HG02840 (cell line): ENCODE data around the gene ZMYM3.

Experiments
- ATAC-seq: cut with Tn5 transposase; IDR thresholded peaks from one replicate; pipeline ENCODE4 v1.9.1; 2021; ENCODE audit warnings: mild to moderate bottlenecking, moderate library complexity, moderate number of reproducible peaks; ENCODE audit not compliant: unreplicated experiment, low FRiP score

The ZMYM3 gene

DNA sequence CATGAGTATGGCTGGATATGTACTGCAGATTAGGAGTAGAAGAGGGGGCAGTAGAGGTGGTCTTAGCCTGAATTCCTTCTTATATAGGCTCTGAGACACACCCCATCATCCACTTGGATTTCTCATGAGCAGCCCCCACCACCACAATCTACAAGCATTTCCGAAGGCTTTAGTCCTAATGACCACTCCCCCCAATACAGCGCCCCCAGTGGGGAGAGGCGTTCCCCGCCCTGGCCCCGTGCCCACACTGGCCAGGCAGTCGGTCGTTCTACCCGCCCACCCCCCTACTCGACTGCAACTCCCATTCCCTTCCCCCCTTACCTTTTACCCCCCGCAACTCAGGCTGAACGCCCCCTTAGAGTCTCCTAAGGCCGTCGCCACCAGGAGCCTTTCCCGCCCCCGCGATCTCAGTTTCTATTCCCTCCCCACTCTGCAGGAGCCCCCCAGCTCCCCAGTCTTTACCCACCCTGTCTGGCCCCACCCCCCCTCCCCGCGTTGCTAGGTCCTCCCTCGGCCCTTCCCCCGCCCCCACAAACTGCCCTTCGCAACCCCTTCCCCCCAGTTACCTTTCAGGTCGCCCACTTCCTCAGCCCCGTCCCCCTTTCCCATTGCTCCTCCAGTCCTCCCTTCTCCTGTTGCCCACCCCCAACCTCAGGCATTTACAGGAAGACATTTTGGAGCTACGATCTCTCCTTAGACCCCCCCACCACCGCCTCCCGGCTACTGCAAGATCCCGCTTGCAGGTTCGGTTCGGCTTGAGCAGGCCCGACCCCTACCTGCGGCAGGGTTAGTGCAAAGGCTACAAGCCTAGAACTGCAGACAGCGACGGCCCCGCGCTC is 468 bp downstream of the ZMYM3 start:
- ATAC-seq = no peak

DNA sequence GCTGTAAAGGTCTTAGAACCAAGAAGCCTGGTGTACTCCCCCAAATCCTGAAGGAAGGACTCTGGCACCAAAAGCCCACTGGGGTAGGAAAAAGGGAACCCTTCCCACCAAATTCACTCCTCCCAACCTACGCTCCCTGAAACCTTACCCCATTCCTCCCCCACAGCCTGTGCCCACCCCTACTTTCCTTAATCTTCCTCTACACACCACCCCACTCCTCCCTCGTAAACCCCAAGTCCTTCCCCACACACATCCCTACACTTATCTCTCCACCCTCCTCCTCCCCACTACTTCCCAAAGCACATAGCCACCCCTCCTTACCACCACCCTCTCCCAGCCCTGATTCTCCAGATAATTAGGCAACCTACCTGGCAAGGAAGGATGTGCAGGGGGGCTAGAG is 1.7 kb downstream of the ZMYM3 start:
- no peak for ATAC-seq

DNA sequence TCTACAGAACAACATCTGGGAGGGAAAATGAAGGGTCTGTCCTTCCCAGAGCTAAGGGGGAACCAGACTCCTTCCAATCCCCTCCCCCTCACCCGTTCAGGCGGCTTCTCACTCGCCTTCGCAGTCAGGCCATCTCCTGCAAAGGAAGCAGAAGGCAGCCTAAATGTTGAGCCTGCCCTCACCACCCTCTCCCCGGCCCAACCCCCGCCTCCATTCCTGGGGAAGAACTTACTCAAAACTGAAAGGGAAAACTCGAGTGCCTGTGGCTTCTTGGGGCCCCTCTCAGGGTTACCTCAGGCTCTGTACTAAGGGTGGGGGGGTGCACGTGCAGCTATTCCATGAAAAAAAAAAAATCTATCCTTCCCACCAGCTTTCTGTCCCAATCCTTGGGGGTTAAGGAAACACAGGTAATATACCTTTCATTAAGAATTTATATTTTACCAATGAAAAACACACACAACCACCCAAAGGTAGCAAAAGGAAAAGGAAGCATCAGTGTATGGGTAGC is 2.4 kb downstream of the ZMYM3 start:
- ATAC-seq = no peak

DNA sequence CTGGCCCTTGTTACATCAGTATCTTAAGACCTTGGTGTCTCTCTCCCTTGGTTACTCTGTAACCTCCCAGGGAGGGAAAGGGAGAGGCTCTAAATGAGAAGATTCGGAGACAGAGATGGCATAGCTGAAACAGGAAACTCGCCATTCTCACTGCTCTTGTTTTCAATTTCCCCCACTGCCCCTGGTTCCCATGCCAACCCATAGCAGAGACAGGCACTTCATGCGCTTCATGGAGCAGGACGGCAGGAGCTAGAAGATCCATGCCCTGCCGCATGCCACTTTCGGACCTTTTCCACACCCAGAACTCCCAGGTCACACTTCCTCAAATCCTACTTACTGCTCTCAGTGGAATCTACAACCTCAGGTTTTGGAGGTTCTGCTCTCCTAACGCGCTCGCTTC is 3.1 kb downstream of the ZMYM3 start:
- no peak for ATAC-seq

DNA sequence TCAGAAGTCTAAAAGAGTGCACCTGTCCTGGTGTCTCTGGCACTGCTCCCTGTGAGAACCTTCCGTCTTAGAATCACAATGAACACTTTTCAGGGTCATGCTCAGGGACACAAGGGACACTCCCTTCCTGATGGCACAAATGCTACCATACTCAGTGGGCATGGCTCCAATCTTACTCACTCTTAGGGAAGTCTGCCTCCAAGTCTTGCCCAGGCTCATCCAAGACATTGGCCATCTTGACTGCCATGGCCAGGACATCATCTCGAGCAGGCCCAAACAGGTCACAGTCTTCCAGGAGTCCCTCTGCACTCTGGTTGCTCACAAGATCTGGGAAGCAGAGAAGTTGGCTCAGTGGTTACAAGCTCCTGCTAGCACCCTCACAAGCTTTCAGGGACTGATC is 8.8 kb downstream of the ZMYM3 start:
- ATAC-seq = no peak

DNA sequence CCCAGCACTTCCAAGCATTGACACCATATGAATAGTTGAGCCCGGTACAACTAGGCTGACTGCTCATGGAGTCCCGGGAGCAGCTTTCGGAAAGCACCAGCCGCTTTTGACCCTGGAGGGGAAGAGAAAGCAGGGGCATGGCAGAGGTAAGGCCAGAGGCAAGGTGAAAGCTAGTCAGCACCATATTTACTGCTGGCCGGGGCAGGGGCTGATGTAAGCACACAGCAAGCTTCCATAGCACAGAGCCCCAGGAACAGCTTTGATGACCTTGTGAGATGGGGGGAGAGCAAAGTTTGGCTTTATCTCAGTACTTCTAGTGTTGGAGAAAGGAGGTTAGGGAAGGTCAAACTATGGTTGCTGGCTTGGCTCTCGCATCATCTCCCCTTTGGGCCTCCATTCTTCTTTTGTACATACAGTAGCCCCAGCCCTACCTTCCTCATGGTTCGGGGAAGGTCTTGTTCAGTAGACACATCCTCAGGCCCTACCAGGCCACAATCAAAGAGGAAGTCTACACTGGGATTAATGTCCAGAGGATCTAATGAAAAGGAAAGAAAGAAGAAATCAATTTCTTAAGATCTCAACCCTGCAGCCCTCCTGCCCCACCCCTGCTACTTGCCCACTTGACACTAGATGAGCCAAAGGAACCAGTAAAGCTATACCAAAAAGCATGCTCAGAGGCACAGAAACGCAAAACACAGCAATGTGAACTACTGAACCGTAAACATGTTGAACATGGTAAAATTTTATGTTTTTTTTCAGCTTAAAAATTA is 9.4 kb downstream of the ZMYM3 start:
- no peak for ATAC-seq

DNA sequence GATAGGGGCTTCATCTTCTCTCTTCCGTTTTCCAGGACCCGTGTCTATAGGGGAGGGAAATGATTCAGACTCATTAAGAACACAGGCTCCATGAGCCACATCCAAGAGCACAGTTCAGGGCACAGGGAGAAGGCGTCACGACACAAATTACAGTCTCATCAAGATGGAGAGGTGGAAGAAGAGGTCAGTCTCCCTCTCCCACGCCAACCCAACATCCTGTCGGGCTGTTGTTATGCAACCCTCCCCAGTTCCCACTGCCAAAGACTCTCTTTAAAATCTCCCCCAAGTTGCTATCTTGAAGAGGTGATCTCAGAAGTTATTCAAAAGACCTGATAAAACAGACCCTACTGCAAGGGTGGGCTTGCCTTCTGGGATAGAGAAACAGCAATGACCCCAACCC is 12.6 kb downstream of the ZMYM3 start:
- no peak for ATAC-seq

DNA sequence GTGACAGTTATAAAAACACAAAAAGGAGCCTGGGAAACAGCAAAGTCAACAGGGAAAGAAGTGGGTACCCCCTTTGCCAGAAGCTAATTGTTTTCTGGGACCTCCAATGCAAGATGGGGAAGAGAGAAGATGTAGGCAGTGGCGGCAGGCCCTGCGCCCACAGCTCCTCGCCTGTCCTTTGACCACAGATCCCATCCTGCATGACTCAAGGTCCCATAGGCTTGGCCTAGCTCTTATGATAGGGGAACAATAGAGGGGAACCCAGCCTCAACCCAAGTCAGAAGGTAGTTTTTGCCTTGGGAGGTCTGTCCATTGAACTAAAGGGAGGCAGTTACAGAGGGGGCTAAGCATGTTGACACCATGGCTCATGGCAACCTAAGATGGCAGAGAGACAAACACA is 14.2 kb downstream of the ZMYM3 start:
- no peak for ATAC-seq

DNA sequence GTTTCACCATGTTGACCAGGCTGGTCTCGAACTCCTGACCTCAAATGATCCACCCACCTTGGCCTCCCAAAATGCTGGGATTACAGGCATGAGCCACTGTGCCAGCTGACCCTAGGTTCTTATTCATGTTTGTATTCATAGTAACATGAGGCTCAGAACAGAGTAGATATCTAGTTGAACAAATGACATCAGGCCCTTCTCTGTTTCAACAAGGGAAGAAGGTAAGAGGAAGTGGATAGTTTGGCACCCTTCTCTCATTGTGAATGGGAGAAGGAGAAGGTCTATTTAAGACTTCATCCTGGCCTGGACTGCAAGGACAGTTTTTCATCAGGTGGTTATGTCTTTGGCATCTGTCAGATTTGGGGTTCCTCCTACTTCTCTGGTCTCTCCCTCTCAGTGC is 17.1 kb downstream of the ZMYM3 start:
- ATAC-seq = no peak

DNA sequence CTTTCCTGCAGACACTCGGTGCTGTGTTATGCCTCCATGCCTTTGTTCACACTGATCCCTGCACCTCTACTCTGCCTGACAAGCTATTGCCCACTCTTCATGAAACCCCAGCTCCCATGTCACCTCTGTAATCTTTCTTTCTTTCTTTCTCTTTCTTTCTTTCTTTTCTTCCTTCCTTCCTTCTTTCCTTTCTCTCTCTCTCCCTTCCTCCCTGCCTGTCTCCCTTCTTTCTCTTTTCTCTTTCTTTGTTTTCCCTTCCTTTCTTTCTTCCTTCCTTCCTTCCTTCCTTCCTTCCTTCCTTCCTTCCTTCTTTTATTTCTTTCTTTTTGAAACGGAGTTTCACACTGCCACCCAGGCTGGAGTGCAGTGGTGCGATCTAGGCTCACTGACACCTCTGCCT is 18.5 kb downstream of the ZMYM3 start:
- no peak for ATAC-seq

DNA sequence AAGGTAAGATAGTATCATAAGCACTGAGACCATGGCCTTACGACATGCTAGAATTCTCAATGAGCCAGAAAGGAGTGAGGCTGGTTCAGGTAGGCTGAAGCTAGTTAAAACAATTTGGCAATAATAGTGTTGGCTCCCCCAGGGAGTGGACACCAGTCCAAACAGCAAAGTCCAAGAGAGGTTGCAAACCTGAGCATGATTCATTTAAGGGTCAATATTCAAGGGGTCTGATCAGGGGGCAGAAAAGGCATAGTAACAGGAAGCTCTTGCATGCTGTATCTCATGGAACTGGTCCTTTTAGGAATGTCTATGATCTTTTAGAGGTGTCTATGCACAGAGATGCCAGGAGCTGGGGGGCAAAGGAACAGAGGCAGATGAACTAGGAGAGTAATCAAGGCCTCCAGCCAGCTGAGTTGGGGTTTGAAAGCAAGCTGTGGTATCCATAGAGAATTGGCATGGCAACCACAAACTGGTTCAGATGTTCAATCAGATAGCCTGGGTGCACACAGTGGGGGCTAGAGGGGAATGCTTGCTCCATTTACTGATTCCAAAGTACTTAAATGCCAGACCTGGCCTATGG is 25.8 kb downstream of the ZMYM3 start:
- ATAC-seq = no peak

DNA sequence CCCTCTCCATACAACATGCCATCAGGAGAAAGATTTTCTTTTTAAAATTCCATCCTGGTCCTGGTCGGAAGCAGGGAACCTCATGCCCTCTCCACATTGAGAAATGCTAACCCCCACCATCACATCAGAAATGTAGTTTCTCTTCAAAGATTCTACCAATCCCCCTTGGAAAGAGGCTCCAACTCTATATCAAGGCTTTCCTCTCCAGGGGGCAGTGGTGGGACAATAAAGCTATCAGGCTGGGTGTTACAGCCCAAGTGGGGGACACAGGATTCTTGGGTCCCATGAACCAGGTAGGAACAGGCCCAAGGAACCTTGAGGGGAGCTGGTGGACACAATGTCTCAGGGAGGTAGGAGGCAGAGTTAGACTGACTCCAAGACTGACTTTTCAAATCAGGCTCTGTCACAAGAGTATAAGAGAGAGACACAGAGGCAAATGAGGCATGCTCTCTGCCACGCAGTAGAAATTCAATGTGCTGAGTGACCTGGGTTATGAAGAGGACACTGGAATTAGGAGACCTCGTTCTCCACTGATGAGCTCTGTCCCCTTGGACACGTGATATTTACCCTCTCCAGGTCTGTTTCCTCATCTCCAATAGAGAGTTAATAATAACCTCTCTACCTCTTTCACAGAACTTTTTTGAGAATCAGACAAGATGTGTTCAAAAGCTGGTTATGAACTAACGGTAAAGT is 26.4 kb downstream of the ZMYM3 start:
- ATAC-seq = no peak

DNA sequence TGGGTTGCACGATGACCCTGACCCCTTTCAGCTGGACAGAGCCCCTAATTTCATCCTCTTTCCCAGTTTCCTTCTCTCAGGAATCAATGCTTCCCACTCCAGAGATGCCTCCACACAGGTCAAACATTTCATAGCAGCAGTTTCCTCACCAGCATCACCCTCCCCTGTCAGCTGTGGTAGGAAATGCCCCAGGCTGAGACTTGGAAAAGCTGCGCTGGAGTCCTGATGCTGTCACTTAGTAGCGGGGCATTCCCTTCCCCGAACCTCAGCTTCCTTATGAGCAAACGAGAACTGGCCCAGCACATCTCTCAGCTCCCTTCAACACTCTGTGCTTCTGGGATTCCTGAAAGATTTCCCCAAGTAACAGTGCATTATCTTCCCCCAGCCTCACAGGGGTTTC is 28.3 kb downstream of the ZMYM3 start:
- no peak for ATAC-seq

DNA sequence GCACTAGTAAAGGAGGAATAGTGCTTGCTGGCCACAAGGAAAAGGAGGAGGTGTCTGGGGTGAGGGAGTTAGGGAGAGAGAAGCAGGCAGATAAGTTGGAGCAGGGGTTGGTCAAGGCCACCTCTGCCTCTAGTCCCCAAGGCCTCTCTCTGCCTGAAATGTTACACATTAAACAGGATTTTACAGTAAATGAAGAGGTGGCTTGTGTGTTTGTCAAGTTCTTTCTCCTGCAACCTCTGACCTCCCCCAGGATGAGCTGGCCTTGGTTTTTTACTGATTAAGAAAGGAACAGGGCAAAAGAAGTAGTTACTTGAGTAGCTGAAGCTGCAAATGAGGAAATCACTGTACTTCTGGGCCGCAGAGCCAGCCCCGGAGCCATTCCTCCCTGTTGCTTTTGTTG is 28.9 kb downstream of the ZMYM3 start:
- ATAC-seq = no peak

DNA sequence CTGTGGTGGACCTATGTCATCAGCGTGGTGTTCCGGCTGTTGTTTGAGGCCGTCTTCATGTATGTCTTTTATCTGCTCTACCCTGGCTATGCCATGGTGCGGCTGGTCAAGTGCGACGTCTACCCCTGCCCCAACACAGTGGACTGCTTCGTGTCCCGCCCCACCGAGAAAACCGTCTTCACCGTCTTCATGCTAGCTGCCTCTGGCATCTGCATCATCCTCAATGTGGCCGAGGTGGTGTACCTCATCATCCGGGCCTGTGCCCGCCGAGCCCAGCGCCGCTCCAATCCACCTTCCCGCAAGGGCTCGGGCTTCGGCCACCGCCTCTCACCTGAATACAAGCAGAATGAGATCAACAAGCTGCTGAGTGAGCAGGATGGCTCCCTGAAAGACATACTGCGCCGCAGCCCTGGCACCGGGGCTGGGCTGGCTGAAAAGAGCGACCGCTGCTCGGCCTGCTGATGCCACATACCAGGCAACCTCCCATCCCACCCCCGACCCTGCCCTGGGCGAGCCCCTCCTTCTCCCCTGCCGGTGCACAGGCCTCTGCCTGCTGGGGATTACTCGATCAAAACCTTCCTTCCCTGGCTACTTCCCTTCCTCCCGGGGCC is 29.7 kb downstream of the ZMYM3 start:
- no peak for ATAC-seq

DNA sequence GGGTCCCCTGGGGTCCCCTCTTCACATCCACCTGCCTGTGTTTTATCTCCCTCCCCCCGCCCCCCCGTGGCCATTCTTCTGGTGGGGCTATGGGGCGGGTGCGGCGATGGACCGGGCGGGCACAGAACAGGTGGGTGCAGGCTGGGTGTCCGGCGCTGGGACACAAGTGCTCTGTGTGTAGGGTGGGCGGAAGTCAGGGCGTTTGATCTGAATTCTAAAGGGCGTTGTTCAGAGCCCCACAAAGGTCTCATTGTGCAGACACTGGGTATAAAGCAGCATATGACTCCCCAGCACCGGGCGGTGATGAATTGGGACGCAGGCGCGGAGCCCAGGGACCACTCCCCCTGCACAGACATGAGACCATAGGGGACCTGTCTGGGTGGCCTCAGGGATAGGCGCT is 31.0 kb downstream of the ZMYM3 start, which contains the start of gene GJB1:
Gene GJB1, plus strand, starts transcription at position 296 of the 400 bp plus-strand sequence. CDS start 484 bp downstream, outside the sequence.
- no peak for ATAC-seq

DNA sequence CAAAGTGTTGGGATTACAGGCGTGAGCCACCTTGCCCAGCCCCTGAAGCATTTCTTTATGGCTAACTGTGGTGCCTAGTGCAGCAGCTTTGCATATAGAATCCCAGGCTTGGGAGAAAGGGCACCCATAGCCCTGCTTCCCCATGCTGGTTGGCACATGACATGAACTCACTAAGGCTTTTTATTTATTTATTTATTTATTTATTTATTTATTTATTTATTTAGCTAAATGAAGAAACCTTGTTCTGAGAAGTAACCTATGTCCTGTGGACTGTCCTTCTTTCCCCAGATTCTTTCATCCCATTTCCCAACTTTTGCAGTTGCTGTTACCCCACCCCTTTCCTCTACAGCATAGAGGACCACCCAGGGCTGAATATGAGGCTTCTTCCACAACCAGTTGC is 32.8 kb downstream of the ZMYM3 start:
- no peak for ATAC-seq

DNA sequence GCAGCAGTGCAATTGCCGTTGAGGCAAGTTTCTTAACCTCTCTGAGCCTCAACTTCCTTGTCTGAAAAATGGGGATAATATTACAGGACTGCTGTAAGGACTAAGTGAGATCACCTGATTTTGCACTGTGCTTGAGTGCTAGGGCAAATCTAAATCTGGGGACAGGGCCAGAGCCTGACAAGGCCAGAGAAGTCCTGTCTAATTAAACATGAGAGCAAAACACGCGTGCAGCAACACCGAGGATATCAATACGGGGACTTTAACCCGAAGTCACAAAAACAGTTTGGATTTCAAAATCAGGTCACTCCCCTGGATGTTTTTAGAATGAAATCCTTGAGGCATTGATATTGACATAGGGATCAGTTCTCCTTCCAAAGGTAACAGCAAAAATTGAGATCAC is 36.6 kb downstream of the ZMYM3 start:
- ATAC-seq = no peak

DNA sequence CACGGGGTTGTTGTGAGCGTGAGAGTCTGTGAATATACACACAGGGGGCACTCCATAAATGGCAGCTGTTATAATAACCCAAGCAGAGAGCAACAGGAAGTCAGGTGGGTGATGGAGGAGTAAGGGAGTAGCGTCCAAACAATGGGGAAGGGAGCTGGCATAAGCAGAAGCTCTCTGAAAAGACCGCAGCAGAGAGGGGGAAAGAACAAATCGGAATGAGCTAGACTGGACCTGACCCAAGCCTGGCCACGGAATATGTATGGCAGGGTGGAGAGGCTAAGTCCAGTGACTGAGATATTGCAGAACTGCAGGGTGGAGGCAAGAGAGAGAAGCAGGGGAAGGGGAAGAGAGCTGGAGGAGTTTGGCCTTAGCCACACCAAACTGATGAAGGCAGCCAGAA is 37.5 kb downstream of the ZMYM3 start:
- no peak for ATAC-seq

DNA sequence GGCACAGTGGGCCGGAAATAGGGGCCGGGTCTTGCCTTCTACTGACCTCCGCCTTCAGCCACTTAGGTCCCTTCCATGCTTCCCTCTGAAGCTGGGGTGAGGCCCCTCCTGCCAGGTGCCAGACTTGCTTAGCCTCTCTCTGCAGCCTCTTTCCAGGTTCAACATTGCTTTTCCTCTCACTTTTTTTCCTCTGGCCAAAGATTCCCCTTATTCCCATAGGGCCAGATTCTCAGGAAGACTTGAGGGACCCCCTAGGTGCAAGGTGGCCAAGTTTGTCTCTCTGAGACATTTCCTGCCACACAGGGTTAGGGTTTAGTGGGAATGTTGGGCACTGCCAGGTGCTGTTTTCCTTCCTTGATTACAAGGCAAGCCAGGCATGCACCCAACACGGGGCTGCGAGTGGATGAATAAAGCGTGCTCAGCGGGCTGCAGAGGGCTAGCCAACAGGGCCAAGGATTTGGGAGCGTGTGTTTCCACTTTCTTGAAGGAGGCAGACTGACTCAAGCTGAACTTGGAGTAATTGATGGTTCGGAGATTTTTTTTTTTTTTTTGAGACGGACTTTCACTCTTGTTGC is 38.5 kb downstream of the ZMYM3 start:
- no peak for ATAC-seq
